Vein endothelial cell (primary cell): ENCODE measurements around the gene ZNF763. TPM values are rescaled to one million over a fixed set of nuclear protein-coding genes. Genes with fewer than 3 reads are reported as not detected.

Experiments
- small RNA-seq: library from RNA; depleted of rRNA; stranded (forward); fragments of <200 nt; gene quantifications from one replicate; pipeline ENCODE3, GENCODE V24; 2012
- total RNA-seq: library from RNA; depleted of rRNA; stranded (reverse); fragments of >200 nt; gene quantifications from 2 replicates; pipeline ENCODE4 v1.2.3, GENCODE V29; 2012

Gene ZNF763
- 0.33 and 2.4 TPM in 2 replicates for total RNA-seq

GRCh38 chr19:11964858-11965645, at the start of gene ZNF763:
TSS of gene ZNF763 (plus strand) at chr19:11965040. CDS start at chr19:11965209, 169 bp downstream.

GRCh38 chr19:11924886-11925650, 39.8 kb upstream of the ZNF763 start, which contains the start of gene ZNF700:
TSS of gene ZNF700 (plus strand) at chr19:11925107. CDS start at chr19:11925211, 104 bp downstream.

Small RNA genes lying within 50 kb of the gene (small RNA-seq; reads per million reads assigned to genes)
- gene RNA5SP464, result not detected
- gene RNA5SP465, result not detected

Other genes starting within 250 kb of the ZNF763 start
- 6.9 and 9.9 TPM in 2 replicates for gene ZNF823, start 226.1 kb upstream of the ZNF763 start, total RNA-seq
- 5.6 and 6.4 TPM in 2 replicates for gene ZNF441, start 198.0 kb upstream of the ZNF763 start, total RNA-seq
- 0.65 and 1.8 TPM in 2 replicates for gene ZNF491, start 166.5 kb upstream of the ZNF763 start, total RNA-seq
- gene ZNF440, start 150.8 kb upstream of the ZNF763 start, total RNA-seq, result 8.2 and 9.7 TPM in 2 replicates
- 0.33 and 3.4 TPM in 2 replicates for gene ZNF439, start 116.3 kb upstream of the ZNF763 start, total RNA-seq
- 3.3 and 12.8 TPM in 2 replicates for gene ZNF69, start 77.3 kb upstream of the ZNF763 start, total RNA-seq
- gene ZNF700, start 39.9 kb upstream of the ZNF763 start, total RNA-seq, result 5.2 and 8.0 TPM in 2 replicates
- gene ZNF433, start 70.6 kb downstream of the ZNF763 start, total RNA-seq, result 0.98 and 1.8 TPM in 2 replicates
- 0.67 TPM in 1 of 2 replicates, not detected in the other for gene ZNF878, start 87.9 kb downstream of the ZNF763 start, total RNA-seq
- 1.6 and 4.2 TPM in 2 replicates for gene ZNF844, start 99.7 kb downstream of the ZNF763 start, total RNA-seq
- 1.6 and 3.0 TPM in 2 replicates for gene ZNF20, start 175.3 kb downstream of the ZNF763 start, total RNA-seq
- gene ZNF625, start 191.7 kb downstream of the ZNF763 start, total RNA-seq, result 13.5 and 15.0 TPM in 2 replicates
- 4.9 and 7.2 TPM in 2 replicates for gene ZNF136, start 198.1 kb downstream of the ZNF763 start, total RNA-seq